ENCODE data around the gene SHISAL1.
"Not testable (repeated sequence)": the region's sequence is repeated elsewhere in the genome, so short reads cannot be mapped to it uniquely, and the experiment has no call there.

Gene SHISAL1

GRCh38 chr22:44325718-44326490, 13.2 kb upstream of the SHISAL1 start:
- DNase-seq, result peak; percentile 58

- DNase-seq, result not testable (repeated sequence)
Observed at GRCh38 chr22:44323140-44323790, 10.5 kb upstream of the SHISAL1 start.

- DNase-seq, result no peak
Observed at GRCh38 chr22:44319685-44320084, 6.9 kb upstream of the SHISAL1 start.

- DNase-seq, result no peak
Observed at GRCh38 chr22:44318751-44319150, 6.0 kb upstream of the SHISAL1 start.

- no peak for DNase-seq
Observed at GRCh38 chr22:44317886-44318637, 5.3 kb upstream of the SHISAL1 start.

- no peak for DNase-seq
Observed at GRCh38 chr22:44317123-44317444, 4.3 kb upstream of the SHISAL1 start.

GRCh38 chr22:44316393-44317122, 3.8 kb upstream of the SHISAL1 start:
- DNase-seq, result no peak

GRCh38 chr22:44314425-44315067, 1.8 kb upstream of the SHISAL1 start:
- DNase-seq, result no peak

GRCh38 chr22:44313385-44314006, 745 bp upstream of the SHISAL1 start:
- DNase-seq, result no peak

GRCh38 chr22:44311855-44312170, 938 bp downstream of the SHISAL1 start:
- no peak for DNase-seq

- no peak for DNase-seq
Observed at GRCh38 chr22:44311104-44311854, 1.5 kb downstream of the SHISAL1 start.

- DNase-seq, result no peak
Observed at GRCh38 chr22:44309647-44310046, 3.1 kb downstream of the SHISAL1 start.

GRCh38 chr22:44309137-44309536, 3.6 kb downstream of the SHISAL1 start:
- no peak for DNase-seq

- DNase-seq, result no peak
Observed at GRCh38 chr22:44307509-44308169, 5.1 kb downstream of the SHISAL1 start.

GRCh38 chr22:44305888-44306287, 6.9 kb downstream of the SHISAL1 start:
- DNase-seq, result no peak

- no peak for DNase-seq
Observed at GRCh38 chr22:44305455-44305854, 7.3 kb downstream of the SHISAL1 start.

- no peak for DNase-seq
Observed at GRCh38 chr22:44304911-44305310, 7.8 kb downstream of the SHISAL1 start.

GRCh38 chr22:44304354-44304753, 8.4 kb downstream of the SHISAL1 start:
- DNase-seq, result no peak

GRCh38 chr22:44302363-44302762, 10.4 kb downstream of the SHISAL1 start:
- not testable (repeated sequence) for DNase-seq

GRCh38 chr22:44301039-44301438, 11.7 kb downstream of the SHISAL1 start:
- DNase-seq, result no peak

- no peak for DNase-seq
Observed at GRCh38 chr22:44299124-44299523, 13.6 kb downstream of the SHISAL1 start.
